GM21619 (cell line): ENCODE results near the gene INTS11.

Experiments used
- ATAC-seq: cut with Tn5 transposase; IDR thresholded peaks from one replicate; pipeline ENCODE4 v1.9.1; 2021; ENCODE audit not compliant: unreplicated experiment

The INTS11 gene

GRCh38 chr1:1303736-1304135 is 20.7 kb downstream of the INTS11 start:
- no peak for ATAC-seq

DNA sequence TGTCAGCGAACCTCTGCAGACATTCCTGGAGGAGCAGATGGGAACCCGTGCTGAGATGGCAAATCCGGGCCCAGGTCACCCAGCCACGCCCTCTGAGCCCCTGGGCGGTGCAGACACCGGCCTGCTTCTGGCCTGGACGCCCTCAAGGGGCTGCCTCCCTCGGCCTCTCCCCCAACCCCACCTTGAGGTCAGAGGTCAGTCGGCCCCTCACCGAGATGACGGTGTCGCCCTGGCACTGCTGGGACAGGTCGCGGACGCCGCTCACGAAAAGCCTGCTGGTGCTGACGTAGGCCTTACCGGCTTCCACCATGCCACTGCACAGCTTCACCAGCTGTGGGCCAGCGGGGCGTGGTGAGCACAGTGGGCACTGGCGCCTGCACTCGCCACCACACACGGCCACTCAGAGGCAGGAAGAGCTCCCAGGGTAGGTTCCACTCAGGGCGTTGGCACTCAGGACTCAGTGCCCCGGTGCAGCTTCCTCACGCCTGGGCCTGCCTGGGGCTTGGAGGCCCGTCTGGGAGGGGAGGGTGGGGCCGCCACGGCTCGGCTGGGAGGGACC is 21.4 kb downstream of the INTS11 start:
- no peak for ATAC-seq

GRCh38 chr1:1302006-1302430 is 22.4 kb downstream of the INTS11 start:
- no peak for ATAC-seq

DNA sequence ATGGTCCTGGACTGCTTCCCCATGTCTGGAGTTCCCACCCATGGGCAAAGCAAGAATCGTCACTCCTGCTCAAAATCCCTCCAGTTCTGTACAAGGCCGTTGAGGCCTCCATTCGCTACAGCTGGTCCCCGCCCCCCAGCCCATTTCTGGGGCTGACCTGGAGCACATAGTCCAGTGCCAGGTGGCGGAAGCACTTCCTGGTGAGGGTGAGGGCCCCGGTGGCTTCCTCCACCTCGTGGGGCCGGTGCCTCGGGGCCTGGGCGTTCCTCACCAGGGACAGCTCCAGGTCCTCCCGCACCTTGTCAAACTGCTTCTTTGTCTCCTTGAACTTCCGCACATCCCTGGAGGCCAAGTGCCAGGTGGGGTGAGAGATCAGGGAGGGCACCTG is 24.1 kb downstream of the INTS11 start:
- ATAC-seq = no peak

GRCh38 chr1:1299686-1300351 is 24.6 kb downstream of the INTS11 start:
- ATAC-seq = no peak

DNA sequence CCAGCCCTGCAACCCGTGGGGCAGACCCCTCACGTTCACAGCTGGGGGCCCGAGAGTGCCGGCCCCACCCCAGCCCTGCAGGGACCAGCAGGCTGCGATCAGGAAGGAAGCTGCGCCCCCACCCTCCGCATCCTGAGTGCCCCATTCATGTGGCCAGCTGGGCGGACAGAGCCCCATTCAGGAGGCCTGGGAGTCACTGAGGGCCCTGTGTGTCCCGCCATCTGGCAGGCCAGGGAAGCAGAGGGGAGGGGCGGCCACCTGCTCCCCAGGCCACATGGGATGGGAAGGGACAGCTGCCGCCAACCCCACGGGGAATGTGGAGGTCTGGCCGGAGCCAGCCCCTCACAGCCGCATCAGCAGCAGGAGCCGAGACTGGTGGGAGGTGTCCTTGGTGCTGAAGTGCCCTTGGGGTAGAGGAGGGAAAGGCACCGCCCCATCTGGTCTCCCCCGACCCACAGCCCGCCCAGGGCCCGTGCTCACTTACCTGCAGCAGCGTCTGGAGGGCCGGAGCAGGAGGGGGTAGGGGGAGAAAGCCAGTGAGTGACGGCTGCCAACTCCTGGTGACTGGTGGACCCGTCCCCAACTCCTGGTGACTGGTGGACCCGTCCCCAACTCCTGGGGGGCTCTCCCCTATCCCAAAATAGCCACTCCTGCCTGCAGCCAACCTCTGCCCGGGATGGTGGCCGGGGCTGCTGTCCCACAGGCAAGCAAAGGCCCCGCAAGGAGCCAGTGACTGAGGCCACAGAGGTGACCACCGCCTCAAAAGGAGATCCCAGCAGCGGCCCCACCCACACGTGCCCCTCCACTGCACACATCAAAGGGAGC is 25.4 kb downstream of the INTS11 start:
- ATAC-seq = no peak

DNA sequence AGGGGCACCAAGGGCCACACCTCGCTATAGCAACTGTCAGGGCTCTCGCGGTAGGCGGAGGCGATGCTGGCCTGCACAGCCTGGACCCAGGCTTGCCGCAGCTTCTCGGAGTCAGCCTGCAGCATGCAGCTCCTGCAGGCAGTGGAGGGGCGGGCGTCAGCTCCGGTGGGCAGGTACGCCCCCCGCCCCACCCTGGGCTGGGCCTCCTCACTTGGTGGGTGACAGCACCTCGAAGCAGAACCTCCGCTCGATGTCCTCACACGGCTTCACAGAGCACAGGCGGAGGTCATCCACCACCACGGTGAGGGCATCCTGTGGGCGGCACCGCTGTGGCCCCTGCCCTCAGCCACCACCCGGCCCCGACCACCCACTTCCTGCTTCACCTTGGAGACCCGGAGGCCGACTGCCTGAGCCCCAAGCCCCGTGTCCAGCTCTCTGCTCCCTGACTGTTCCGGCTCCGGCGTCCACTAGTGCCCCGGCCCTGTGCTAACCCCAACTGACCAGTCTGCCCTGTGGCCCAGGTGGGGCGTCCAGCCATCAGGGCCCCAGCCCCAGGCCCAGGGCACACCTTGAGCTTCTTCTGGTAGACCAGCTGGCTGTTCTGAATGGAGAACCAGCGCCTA is 26.5 kb downstream of the INTS11 start:
- ATAC-seq = no peak

DNA sequence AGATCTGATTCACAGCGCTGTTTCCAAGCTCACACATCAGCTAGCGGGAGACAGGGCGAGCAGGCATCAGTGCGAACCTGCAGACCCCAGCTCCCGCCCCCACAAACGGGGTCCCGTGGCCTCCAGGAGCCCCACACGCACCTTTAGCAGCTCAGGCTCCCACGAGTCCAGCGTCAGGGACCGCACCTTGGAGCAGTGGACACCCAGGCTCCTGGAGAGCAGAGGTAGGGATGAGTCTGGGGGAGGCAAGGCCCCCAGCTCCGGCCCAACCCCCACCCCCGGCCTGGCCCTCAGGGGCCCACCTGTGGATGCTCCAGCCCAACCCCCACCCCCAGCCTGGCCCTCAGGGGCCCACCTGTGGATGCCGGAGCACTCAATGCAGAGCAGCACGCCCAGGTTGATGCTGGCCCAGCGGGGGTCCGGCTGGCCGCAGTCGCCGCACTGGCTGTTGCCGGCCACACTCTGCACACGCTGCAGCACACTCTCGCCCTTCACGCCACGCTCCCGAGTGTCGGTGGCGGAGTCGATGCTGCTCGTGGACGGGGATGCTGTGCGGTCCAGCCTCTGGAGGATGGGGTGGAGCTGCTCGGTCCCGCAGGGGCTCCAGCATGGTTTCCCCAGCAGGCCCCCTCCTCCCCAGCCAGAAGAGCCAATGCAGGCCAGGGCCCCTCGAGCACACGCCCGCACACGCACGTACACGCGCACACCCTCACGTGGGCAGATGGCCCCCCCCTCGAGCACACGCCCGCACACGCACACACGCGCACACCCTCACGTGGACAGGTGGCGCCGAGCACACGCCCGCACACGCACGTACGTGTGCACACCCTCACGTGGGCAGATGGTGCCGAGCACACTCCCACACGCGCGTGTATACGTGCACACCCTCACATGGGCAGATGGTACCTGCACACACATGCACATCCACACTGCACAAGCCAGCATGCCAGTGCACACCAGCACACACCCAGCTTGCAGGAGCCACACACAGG is 28.1 kb downstream of the INTS11 start:
- ATAC-seq = no peak

DNA sequence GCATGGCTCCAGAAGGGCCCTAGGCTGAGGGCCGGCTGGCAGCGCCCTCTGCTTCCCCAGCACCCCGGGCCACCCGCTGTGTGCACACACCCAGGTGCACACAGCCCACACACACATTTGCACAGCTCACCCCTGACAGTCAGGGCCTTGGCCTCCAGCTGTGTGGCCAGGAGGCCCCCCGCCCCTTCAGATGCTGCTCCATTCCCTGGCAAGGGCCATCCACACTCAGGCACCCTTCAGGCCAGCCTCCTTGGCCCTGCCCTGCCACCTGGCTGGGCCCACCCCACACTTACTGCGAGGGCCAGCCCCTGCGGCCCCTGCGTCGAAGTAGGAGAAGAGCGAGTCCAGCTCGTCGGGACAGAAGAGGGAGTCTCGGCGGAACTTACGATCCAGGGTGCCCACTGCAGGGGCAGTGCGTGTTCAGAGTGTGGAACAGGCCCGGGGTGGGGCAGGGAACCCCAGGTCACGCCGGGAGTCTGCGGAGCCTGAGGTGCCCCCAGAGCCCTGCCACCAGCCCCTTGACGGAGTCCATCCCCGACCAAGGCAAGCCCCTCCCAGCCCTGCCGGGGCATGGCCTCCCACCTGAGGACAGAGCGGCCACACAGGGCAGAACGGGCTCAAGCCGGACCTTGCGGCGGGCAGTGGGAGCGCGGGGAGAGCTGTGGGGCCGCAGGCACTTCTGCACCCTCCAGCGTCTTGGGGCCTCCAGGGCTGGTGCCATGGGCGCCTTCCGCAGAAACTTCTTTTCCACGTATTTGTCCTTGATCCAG is 29.1 kb downstream of the INTS11 start:
- no peak for ATAC-seq

- ATAC-seq = no peak
These were observed 30.1 kb downstream of the INTS11 start for GRCh38 chr1:1294250-1294890.

DNA sequence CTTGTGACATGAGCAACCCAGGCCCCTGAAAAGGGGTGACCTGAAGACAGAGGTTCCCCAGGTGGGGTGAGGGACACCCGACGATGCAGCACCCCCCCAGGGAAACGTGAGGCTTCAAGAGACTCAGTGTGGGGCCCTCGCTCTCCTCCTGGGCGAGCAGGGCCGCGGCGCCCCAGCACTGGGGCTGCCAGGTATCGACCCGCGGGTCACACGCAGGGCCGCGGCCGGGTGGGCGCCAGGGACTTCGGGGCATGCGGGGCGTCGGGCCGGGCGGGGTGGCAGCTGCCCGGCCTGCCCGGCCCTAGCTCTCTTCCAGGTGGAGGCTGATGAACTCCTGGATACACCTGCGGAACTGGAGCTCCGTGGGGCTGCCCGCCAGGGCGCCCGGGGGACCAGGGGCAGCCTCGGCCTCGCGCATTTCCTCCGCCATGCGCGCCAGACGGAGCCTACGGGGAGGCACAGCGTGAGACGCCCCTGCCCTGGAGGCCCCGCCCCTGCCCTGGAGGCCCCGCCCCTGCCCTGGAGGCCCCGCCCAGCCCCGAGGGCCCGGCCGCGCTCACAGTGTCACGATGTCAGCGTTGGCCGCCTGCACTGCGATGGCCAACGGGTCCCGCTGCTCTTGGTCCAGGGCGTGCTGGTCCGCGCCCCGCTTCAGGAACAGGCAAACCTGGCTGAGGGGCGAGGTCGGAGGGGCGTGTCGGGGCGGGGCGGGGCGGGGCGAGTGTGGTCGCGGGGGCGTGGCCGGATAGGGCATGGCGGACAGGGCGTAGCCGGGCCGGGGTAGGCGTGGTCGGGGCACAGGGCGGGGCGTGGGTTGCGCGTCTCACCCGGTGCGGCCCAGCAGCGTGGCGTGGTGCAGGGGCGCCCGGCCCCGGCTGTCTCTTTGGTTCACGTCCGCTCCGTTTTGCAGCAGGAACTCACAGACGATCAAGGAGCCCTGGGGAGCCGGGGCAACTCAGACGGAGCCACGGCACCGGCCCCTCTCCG is 30.9 kb downstream of the INTS11 start:
- no peak for ATAC-seq

DNA sequence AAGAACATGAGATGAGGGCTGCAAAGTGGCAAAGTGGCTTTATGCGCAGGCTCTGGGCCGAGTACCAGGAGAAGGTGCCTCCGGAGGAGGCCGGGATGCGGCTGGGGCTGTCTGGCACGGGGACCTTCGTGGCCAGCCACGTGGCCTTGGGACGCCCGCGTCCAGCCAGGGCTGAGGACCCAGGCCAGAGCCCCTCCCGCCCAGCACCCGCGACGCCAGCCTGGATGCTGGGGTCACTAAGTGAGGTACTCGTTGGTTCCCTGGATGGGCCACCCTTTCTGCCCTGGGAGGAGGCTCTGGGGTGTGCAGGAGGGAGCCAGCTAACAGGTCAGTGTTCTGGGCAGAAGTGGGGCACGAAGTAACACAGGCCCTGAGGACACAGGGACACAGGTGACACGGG is 31.6 kb downstream of the INTS11 start:
- ATAC-seq = no peak

DNA sequence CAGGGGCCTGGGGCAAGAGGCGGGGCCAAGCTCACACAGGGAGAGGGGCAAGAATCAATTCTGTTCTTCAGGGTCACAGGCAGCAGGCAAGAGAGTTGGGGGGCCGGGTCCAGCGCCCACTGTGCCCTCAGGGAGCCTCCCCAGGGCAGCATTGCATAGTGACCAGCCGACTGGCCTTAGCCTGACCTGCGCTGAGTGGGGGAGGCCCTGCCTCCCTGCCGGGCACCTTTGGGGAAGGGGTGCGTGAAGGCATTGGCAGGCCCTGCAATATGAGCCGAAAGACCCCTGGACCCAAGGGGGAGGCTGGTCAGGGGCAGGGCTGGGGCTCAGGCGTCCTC is 32.0 kb downstream of the INTS11 start:
- ATAC-seq = no peak

DNA sequence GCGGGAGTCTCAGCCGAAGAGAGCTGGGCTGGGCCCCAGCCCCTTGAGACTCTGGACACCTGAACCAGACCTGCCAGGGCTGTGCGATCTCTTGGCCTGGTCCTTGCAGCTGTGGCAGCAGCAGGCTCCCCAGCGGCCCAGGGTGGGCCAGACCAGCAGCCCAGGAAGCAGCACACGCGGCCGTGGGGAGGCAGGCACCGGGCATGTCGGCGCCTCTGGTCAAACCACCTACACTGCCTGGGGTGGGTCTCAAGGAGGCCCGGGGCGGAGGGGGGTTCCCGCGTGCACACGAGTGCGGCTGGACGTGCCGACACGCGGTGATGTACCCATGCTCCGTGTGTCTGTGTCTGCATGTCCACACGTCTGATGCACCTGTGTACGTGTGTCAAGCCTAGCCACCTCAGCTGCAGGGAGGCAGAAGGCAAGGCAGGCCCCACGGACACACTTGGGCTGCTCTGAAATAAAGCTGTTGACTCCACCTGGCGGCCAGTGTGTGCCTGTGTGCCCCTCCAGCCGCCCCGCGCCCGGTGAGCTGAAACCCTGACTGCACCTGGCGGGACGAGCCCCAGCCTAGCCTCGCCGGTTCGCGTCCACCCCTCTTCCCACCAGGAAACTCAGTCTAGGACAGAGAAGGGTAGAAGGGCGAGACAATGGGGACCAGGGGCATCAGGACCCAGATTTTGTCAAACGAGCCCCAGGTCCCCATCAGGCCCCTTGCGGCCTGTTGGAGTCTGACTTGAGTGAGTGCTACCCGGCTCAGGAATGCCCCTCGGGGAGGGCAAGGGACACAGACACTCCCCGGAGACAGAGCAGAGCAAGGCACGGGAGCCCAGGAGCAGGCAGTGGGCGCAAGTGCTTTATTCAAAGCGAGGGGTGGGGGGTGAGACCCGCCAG is 32.7 kb downstream of the INTS11 start:
- no peak for ATAC-seq

- ATAC-seq = no peak
These were observed 33.4 kb downstream of the INTS11 start for GRCh38 chr1:1291023-1291528.

DNA sequence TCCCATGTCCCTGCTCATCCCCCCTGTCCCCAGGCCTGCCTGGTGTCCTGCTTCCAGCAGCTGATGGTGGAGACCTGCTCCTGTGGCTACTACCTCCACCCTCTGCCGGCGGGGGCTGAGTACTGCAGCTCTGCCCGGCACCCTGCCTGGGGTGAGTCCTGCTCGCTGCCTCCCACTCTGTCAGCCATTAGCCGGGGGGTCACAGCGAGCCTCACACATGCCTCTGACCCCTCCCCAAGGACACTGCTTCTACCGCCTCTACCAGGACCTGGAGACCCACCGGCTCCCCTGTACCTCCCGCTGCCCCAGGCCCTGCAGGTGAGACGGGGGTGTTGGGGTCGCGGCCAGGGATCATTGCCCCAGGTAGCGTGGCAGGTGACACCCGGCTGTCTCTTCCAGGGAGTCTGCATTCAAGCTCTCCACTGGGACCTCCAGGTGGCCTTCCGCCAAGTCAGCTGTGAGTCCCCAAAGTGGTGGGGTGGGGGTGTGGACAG is 34.2 kb downstream of the INTS11 start:
- no peak for ATAC-seq
